Mesenchymal stem cell (in vitro differentiated cells and primary cell): ENCODE data around the gene NRSN2.
A peak's percentile ranks its signal among the peaks of the same experiment; 100 is the strongest.

Experiments
- DNase-seq: peaks from one replicate; pipeline ENCODE4 v3.0.0-alpha.2; 2013
- H2AFZ ChIP-seq: one replicate; pipeline ENCODE4 v1.6.1; 2013; ENCODE audit warnings: low read depth, mild to moderate bottlenecking, control low read depth, inconsistent platforms, low read length, moderate library complexity
- H2AK5ac ChIP-seq: 2 replicates; pipeline ENCODE4 v1.6.1; 2013; ENCODE audit warnings: low read length, moderate library complexity, mild to moderate bottlenecking, inconsistent platforms; ENCODE audit not compliant: severe bottlenecking
- H2BK120ac ChIP-seq: one replicate; pipeline ENCODE4 v1.6.1; 2013; ENCODE audit warnings: low read depth, mild to moderate bottlenecking, inconsistent platforms, low read length, moderate library complexity
- H2BK12ac ChIP-seq, 2 experiments: one replicate each; pipeline ENCODE4 v1.6.1; 2013; ENCODE audit warnings: inconsistent platforms in 2 of 2, low read length in 2 of 2, mild to moderate bottlenecking in 2 of 2, moderate library complexity in 2 of 2, control low read depth in 1 of 2
- H2BK15ac ChIP-seq: one replicate; pipeline ENCODE4 v1.6.1; 2013; ENCODE audit warnings: mild to moderate bottlenecking, low read depth, inconsistent platforms; ENCODE audit not compliant: poor library complexity, severe bottlenecking
- H2BK5ac ChIP-seq: 2 replicates; pipeline ENCODE4 v1.6.1; 2013; ENCODE audit warnings: low read depth, mild to moderate bottlenecking, low read length, control low read depth, inconsistent platforms; ENCODE audit not compliant: poor library complexity, severe bottlenecking
- H3K14ac ChIP-seq, 2 experiments: one replicate each; pipeline ENCODE4 v1.6.1; 2013; ENCODE audit warnings: inconsistent platforms in 2 of 2, low read length in 2 of 2, control low read depth in 1 of 2, mild to moderate bottlenecking in 1 of 2, moderate library complexity in 1 of 2
- H3K18ac ChIP-seq, 2 experiments: one replicate each; pipeline ENCODE4 v1.6.1; 2013; ENCODE audit warnings: inconsistent platforms in 2 of 2, low read length in 2 of 2, control low read depth in 1 of 2, low read depth in 1 of 2, mild to moderate bottlenecking in 1 of 2
- H3K23ac ChIP-seq, 2 experiments: one replicate each; pipeline ENCODE4 v1.6.1; 2013; ENCODE audit warnings: inconsistent platforms in 2 of 2, low read length in 2 of 2, mild to moderate bottlenecking in 2 of 2, moderate library complexity in 2 of 2, control low read depth in 1 of 2
- H3K27ac ChIP-seq: 2 replicates; pipeline ENCODE4 v1.5.1; 2013; ENCODE audit warnings: mild to moderate bottlenecking, moderate library complexity, low read length, control low read depth, inconsistent platforms; ENCODE audit not compliant: poor library complexity, severe bottlenecking
- H3K27me3 ChIP-seq, 2 experiments: 2 replicates each; pipeline versions ENCODE4 v1.6.1 to v1.7.0; 2013; ENCODE audit warnings: low read length in 2 of 2, mild to moderate bottlenecking in 2 of 2, moderate library complexity in 2 of 2, control low read depth in 1 of 2, inconsistent platforms in 1 of 2; ENCODE audit not compliant: control insufficient read depth in 1 of 2, insufficient read depth in 1 of 2
- H3K36me3 ChIP-seq, 2 experiments: 2 replicates each; pipeline versions ENCODE4 v1.6.1 to v1.7.0; 2013; ENCODE audit warnings: low read length in 2 of 2, control low read depth in 1 of 2, inconsistent platforms in 1 of 2, low read depth in 1 of 2, mild to moderate bottlenecking in 1 of 2; ENCODE audit not compliant: insufficient read depth in 2 of 2, control insufficient read depth in 1 of 2
- H3K4ac ChIP-seq, 2 experiments: one replicate each; pipeline ENCODE4 v1.6.1; 2013; ENCODE audit warnings: inconsistent platforms in 2 of 2, low read length in 2 of 2, mild to moderate bottlenecking in 2 of 2, moderate library complexity in 2 of 2, control low read depth in 1 of 2, low read depth in 1 of 2
- H3K4me1 ChIP-seq: 2 replicates; pipeline ENCODE4 v1.6.1; 2013; ENCODE audit warnings: low read depth, low read length, control low read depth; ENCODE audit not compliant: control insufficient read depth, insufficient read depth
- H3K4me2 ChIP-seq: 2 replicates; pipeline ENCODE4 v1.6.1; 2013; ENCODE audit warnings: low read length, mild to moderate bottlenecking, inconsistent platforms; ENCODE audit not compliant: poor library complexity, severe bottlenecking
- H3K4me3 ChIP-seq, 2 experiments: 2 replicates each; pipeline versions ENCODE4 v1.5.1 to v1.7.0; 2013; ENCODE audit warnings: low read length in 2 of 2, mild to moderate bottlenecking in 2 of 2, control low read depth in 1 of 2, low read depth in 1 of 2; ENCODE audit not compliant: insufficient read depth in 1 of 2
- H3K79me1 ChIP-seq: replicated peaks from 2 replicates; pipeline ENCODE4 v1.6.1; 2013; ENCODE audit warnings: mild to moderate bottlenecking, control low read depth, low read length, inconsistent platforms; ENCODE audit not compliant: poor library complexity, severe bottlenecking
- H3K9ac ChIP-seq: 2 replicates; pipeline ENCODE4 v1.7.0; 2013; ENCODE audit warnings: mild to moderate bottlenecking, low read length, moderate library complexity
- H3K9me3 ChIP-seq: 2 replicates; pipeline ENCODE4 v1.7.0; 2013; ENCODE audit warnings: mild to moderate bottlenecking, low read length; ENCODE audit not compliant: control insufficient read depth
- H4K8ac ChIP-seq: one replicate; pipeline ENCODE4 v1.6.1; 2013; ENCODE audit warnings: inconsistent platforms, mild to moderate bottlenecking, low read length, moderate library complexity
- H4K91ac ChIP-seq: one replicate; pipeline ENCODE4 v1.6.1; 2013; ENCODE audit warnings: mild to moderate bottlenecking, low read length, inconsistent platforms
- WGBS: methylation state at CpG from one replicate; pipeline ENCODE4 v1.1.7; 2013; ENCODE audit warnings: mixed read lengths; 5-methylcytosine and 5-hydroxymethylcytosine counted together

The NRSN2 gene

DNA sequence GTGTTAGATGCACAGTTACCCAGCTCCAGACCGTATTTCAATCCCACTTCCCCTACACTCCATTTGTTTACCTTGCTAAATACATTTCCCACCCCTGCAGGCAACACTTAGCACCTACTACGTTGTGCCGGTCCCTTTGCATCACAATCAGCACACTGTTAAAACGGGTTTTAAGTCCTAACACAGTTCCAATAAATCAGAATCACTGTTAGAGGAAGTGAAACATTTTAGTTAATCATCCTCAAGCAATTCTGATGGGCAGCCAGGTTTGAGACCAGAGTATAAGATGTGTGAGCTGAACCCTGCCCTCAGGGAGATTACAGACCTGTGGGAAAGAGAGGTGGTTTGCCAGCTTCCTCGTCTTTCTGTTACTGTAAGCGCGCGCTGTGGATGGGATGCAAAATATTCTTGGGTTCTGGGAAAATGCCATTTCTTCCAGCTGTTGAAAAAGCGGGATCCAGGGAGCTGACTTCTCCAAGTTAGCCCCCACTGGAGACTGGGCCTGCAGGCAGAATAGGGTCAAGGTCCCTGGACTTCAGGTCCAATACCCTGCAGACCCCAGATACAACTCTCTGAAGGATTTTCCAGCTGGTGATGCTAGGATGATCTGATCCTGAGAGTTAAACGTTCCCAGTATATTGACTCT is 46.4 kb upstream of the NRSN2 start:
- Histone ChIP-seq H4K8ac (no peak overlapping the region), H2BK120ac (no peak overlapping the region), H3K27me3 (no peaks in the 10 kb centered on the region), H2AFZ (no peak overlapping the region), H3K36me3 (peaks cover 0 to 11% of the 10 kb centered on the region in 2 experiments), H3K14ac (no peak overlapping the region), H3K4me3 (peak overlapping the region in 1 of 2 experiments; percentile 99), H2BK12ac (peak overlapping the region in 1 of 2 experiments; percentile 77), H3K9me3 (no peaks in the 10 kb centered on the region), H3K4me1 (peaks cover 15% of the 10 kb centered on the region), H2BK5ac (no peak overlapping the region), H3K79me1 (peaks cover 4% of the 10 kb centered on the region), H3K27ac (peak overlapping the region; percentile 63), H3K18ac (peak overlapping the region in 1 of 2 experiments; percentile 40), H3K4ac (peak overlapping the region; percentile 66 to 74), H2BK15ac (no peak overlapping the region), H3K9ac (peak overlapping the region; percentile 98), H3K4me2 (peak overlapping the region; percentile 25), H2AK5ac (no peak overlapping the region), H3K23ac (no peak overlapping the region), H4K91ac (peak overlapping the region; percentile 57)
- WGBS: 16% methylated on average over 10 of the region's 10 CpGs
- peak; percentile 36 for DNase-seq

DNA sequence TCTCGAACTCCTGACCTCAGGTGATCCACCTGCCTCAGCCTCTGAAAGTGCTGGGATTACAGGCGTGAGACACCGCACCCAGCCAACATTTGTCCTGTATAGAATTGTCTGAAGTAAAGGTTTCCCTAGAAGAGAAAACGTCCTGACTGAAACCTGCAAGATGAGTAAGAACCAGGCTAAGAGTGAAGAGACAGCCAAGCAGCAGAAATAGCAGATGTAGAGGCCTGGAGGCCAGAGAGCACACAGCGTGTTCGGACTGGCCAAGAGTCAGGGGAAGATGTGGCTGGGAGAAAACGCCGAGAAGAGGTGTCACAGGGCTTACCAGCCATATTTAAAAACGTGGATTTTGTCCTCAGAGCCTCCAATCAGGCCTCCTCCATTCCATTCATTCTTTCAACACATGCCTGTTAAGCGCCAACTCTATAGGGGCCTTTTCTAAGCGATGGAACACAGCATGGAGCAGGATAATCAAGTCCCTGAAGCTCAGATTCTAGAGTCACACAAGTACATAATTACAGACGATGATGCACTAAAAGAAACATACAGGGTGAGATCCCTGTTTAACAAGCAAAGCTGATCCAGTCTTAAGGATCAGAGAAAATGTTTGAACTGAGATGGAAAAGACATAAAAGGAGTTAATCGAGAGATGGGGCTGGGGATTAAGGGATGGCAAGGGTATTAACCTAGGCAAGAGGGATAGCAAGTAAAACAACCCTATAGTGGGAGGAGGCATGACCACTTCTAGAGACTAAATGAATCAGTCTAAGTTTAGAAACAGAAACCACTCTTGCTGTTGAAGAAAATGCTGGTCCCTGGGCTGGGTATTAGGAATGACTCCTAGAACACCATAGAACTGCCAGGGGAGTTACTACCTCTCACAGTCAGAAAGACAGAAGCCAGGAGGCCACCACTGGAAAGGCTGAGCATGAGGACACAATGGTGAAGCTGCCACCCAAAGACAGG is 44.7 kb upstream of the NRSN2 start:
- Histone ChIP-seq H2BK120ac (no peak overlapping the region), H2AFZ (no peak overlapping the region)

DNA sequence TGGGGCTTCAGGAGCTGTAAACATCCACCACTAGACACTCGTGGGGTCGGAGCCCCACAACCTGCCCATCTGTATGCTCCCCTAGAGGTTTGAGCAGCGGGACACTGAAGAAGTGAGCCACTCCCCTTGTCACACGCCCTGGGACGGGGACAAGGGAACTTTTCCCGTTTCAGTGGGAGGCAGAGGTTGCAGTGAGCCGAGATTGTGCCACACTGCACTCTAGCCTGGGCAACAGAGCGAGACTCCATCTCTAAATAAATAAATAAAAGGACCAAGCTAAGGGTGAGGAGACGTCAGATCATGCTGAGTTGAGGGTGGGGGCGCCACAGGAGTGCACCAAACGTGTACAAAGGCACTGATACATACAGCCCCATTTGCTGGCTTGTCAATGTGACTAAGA is 41.2 kb upstream of the NRSN2 start:
- Histone ChIP-seq H3K14ac (no peak overlapping the region), H3K36me3 (no peaks in the 10 kb centered on the region), H2BK12ac (no peak overlapping the region), H2AK5ac (no peak overlapping the region), H3K9me3 (no peaks in the 10 kb centered on the region), H3K4me3 (no peak overlapping the region), H3K4me1 (peaks cover 10% of the 10 kb centered on the region), H2BK5ac (no peak overlapping the region), H2AFZ (no peak overlapping the region), H3K27ac (no peak overlapping the region), H3K18ac (no peak overlapping the region), H2BK15ac (no peak overlapping the region), H3K79me1 (peaks cover 4% of the 10 kb centered on the region), H3K4me2 (no peak overlapping the region), H4K8ac (no peak overlapping the region), H4K91ac (no peak overlapping the region), H3K27me3 (no peaks in the 10 kb centered on the region), H3K23ac (no peak overlapping the region), H3K9ac (no peak overlapping the region), H2BK120ac (no peak overlapping the region), H3K4ac (peak overlapping the region in 1 of 2 experiments; percentile 58)
- 83% methylated on average over 10 of the region's 11 CpGs for WGBS
- DNase-seq: no peak

More for the DNA sequence above, 44.7 kb upstream of the NRSN2 start:
- Histone ChIP-seq H3K27me3 (no peaks in the 10 kb centered on the region), H4K8ac (peak overlapping the region; percentile 51), H2BK5ac (no peak overlapping the region), H3K23ac (no peak overlapping the region), H3K9me3 (no peaks in the 10 kb centered on the region), H3K4me1 (peaks cover 14% of the 10 kb centered on the region), H3K9ac (no peak overlapping the region), H3K4ac (peak overlapping the region in 1 of 2 experiments; percentile 20), H3K36me3 (peaks cover 0 to 11% of the 10 kb centered on the region in 2 experiments), H3K14ac (peak overlapping the region in 1 of 2 experiments; percentile 45), H3K4me2 (no peak overlapping the region), H3K79me1 (peaks cover 4% of the 10 kb centered on the region), H3K4me3 (no peak overlapping the region), H2BK15ac (no peak overlapping the region), H4K91ac (peak overlapping the region; percentile 71), H3K27ac (no peak overlapping the region), H3K18ac (peak overlapping the region; percentile 6 to 13), H2BK12ac (peak overlapping the region; percentile 29 to 59), H2AK5ac (no peak overlapping the region)
- 73% methylated on average over 13 of the region's 13 CpGs for WGBS
- peak; percentile 31 for DNase-seq
